ENCODE measurements around the gene OR6Y1.

- no peak for TF ChIP-seq CTCF (conservative IDR thresholded peaks at IDR 0.05; ENCODE audit: low read depth, low read length)
- TF ChIP-seq EZH2phosphoT487 (IDR thresholded peaks at IDR 0.05; ENCODE audit: borderline replicate concordance, low read length) = no peak
These were observed 1.9 kb downstream of the OR6Y1 start for GRCh38 chr1:158552296-158552695.
